Measurements from ENCODE around the gene KIFC3.

DNA sequence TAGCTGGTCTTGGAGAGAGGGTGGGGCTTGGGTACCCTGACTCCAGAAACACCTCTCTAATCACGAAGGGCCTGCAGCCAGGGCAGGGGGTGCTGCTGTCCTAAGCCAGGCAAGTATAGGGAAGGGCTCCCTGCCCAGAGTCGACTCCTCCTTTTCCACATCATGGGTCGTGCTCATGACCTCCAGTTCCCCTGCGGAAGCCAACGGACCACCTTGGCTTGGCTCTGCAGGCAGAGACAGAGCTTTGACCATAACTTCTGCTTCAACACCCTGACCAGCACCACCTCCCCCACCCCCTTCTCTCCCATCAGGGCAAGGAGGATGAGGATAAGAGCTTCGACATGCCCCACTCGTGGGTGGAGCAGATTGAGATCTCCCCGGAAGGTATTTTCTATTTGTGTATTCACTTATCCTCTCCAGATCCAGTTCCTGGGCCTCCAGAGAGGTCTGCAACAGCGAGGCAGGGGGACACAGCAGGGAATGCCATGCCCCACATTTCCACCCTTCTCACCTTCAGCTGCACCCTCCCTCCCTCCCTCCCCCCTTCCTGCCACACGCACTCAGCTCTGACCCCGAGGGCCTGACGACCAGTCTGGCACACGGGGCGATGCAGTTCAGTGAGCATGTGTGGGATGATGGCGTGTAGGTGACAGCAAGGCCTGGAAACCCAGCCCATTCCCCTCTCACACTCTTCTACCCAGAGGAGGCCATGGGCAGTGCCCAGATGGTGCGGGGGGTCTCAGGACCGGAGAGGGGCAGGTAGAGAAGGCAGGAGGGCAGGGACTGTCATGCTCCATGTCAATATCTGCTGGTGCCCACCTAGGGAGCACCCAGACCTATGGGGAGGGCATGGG, 80.7 kb downstream of the KIFC3 start:
- TF ChIP-seq CTCF (IDR thresholded peaks at IDR 0.05; ENCODE audit: low read depth, low read length, poor library complexity, severe bottlenecking), result no peak
- no peak for TF ChIP-seq EZH2phosphoT487 (IDR thresholded peaks at IDR 0.05; ENCODE audit: borderline replicate concordance, low read length)

All from DOHH2 (cell line).